K562 (cell line): Measurements from ENCODE around the gene MOCS3. TPM values are rescaled to one million over a fixed set of nuclear protein-coding genes. Genes with fewer than 3 reads are reported as not detected.

ENCODE experiments used
- CCAR2 ChIP-seq: fragments of 200-400 bp; formaldehyde crosslinking; IDR thresholded peaks from 2 replicates; pipeline ENCODE4 v1.6.1; 2017; ENCODE audit warnings: mild to moderate bottlenecking, low read depth, low read length
- CREBBP ChIP-seq: IDR thresholded peaks from one replicate; pipeline ENCODE4 v1.6.1; 2012; ENCODE audit warnings: low read depth, mild to moderate bottlenecking, control low read depth, inconsistent platforms, low read length
- EGR1 ChIP-seq: fragments of 450-650 bp; conservative IDR thresholded peaks from 2 replicates; pipeline ENCODE4 v1.6.1; 2017; ENCODE audit warnings: mild to moderate bottlenecking
- FUS ChIP-seq: fragments of 200-400 bp; formaldehyde crosslinking; optimal IDR thresholded peaks from 2 replicates; pipeline ENCODE3; 2017; ENCODE audit warnings: low read depth, low read length
- LCOR ChIP-seq: sonication (generic); formaldehyde crosslinking; IDR thresholded peaks from 2 replicates; pipeline ENCODE4 v1.8.0; 2022; ENCODE audit warnings: mild to moderate bottlenecking, missing genetic modification reagents
- MEF2A ChIP-seq: IDR thresholded peaks from 2 replicates; pipeline ENCODE4 v1.6.1; 2011; ENCODE audit warnings: low read depth, mild to moderate bottlenecking, low read length, moderate library complexity; ENCODE audit not compliant: control insufficient read depth
- NBN ChIP-seq: fragments of 450-650 bp; IDR thresholded peaks from 2 replicates; pipeline ENCODE4 v1.6.1; 2016; ENCODE audit warnings: low read depth, mild to moderate bottlenecking
- RBBP5 ChIP-seq: fragments of 200-600 bp; sonication (generic); IDR thresholded peaks from 2 replicates; pipeline ENCODE4 v1.6.1; 2012; ENCODE audit warnings: borderline replicate concordance, mild to moderate bottlenecking, low read length, control low read depth, inconsistent platforms; ENCODE audit not compliant: insufficient read depth, poor library complexity, severe bottlenecking
- SMC3 ChIP-seq: conservative IDR thresholded peaks from 2 replicates; pipeline ENCODE4 v1.6.1; 2011; ENCODE audit warnings: low read depth, low read length, improper control_type of control experiment; ENCODE audit not compliant: insufficient read depth
- SOX6 ChIP-seq: fragments of 450-650 bp; IDR thresholded peaks from 2 replicates; pipeline ENCODE4 v1.6.1; 2014; ENCODE audit warnings: mild to moderate bottlenecking
- TOE1 ChIP-seq, 2 experiments: fragments of 450-650 bp in 1 of 2; sonication (generic) in 1 of 2; formaldehyde crosslinking in 1 of 2; IDR thresholded peaks; 2 replicates each; pipeline versions ENCODE4 v1.7.1 to v1.8.0; 2016 to 2022; ENCODE audit warnings: borderline replicate concordance in 2 of 2, mild to moderate bottlenecking in 2 of 2, antibody characterized with exemption in 1 of 2, inconsistent platforms in 1 of 2, low read depth in 1 of 2, missing genetic modification reagents in 1 of 2, moderate library complexity in 1 of 2
- ZNF57 ChIP-seq: fragments of 450-650 bp; formaldehyde crosslinking; IDR thresholded peaks from 2 replicates; pipeline ENCODE4 v1.4.0; 2020; ENCODE audit warnings: mild to moderate bottlenecking, moderate library complexity
- polyA plus RNA-seq, 8 experiments: library from polyadenylated mRNA; depleted of rRNA in 4 of 8; stranded (reverse) in 5 of 8; unstranded in 3 of 8; fragments of >200 nt; fragmentation: Nextera tagmentation in 2 of 8; fragmentation: Illumina TruSeq in 1 of 8; extraction: Ambion mirVana in 2 of 8; extraction: Trizol in 1 of 8; gene quantifications; 2 replicates each; pipeline versions ENCODE4 v1.2.1 to v1.2.3, GENCODE V29; 2011 to 2014; ENCODE audit warnings: inconsistent platforms in 1 of 8, missing spikeins in 1 of 8
- total RNA-seq, 7 experiments: library from RNA; depleted of rRNA in 6 of 7; stranded (reverse); fragments of >200 nt in 6 of 7; fragmentation: Illumina TruSeq in 2 of 7; extraction: Trizol in 2 of 7; gene quantifications; 2 replicates each; pipeline versions ENCODE4 v1.2.1 to v1.2.3, GENCODE V29; 2011 to 2021; ENCODE audit warnings: low replicate concordance in 1 of 7
- TF ChIP-seq, protein P1 (sequence below): sonication (generic); formaldehyde crosslinking; IDR thresholded peaks from 2 replicates; pipeline ENCODE4 v1.5.0; 2020; ENCODE audit warnings: missing genetic modification reagents
- TF ChIP-seq, protein P2 (sequence below), 2 experiments: IDR thresholded peaks in 1 of 2; conservative IDR thresholded peaks in 1 of 2; 2 replicates each; pipeline ENCODE4 v1.6.1; 2016; ENCODE audit warnings: low read depth in 2 of 2, mild to moderate bottlenecking in 1 of 2, missing compliant biosample characterization in 1 of 2, missing genetic modification characterization in 1 of 2, moderate library complexity in 1 of 2
- TF ChIP-seq, protein P3 (sequence below): fragments of 250-450 bp; sonication (Bioruptor Pico); IDR thresholded peaks from 2 replicates; pipeline ENCODE4 v1.4.0; 2020; ENCODE audit warnings: mild to moderate bottlenecking, moderate library complexity
- TF ChIP-seq, protein P4 (sequence below), 2 experiments: fragments of 150-350 bp in 1 of 2; IDR thresholded peaks; 2 replicates each; pipeline ENCODE4 v1.6.1; 2012 to 2016; ENCODE audit warnings: low read depth in 2 of 2, low read length in 2 of 2, mild to moderate bottlenecking in 1 of 2, moderate library complexity in 1 of 2

Gene MOCS3
- total and polyA plus RNA-seq, 9 of the 15 experiments (the other 6 are each of a cell fraction or from before 2014, with no cell fraction given), result 0.70 to 6.2 (median 2.9) TPM

DNA sequence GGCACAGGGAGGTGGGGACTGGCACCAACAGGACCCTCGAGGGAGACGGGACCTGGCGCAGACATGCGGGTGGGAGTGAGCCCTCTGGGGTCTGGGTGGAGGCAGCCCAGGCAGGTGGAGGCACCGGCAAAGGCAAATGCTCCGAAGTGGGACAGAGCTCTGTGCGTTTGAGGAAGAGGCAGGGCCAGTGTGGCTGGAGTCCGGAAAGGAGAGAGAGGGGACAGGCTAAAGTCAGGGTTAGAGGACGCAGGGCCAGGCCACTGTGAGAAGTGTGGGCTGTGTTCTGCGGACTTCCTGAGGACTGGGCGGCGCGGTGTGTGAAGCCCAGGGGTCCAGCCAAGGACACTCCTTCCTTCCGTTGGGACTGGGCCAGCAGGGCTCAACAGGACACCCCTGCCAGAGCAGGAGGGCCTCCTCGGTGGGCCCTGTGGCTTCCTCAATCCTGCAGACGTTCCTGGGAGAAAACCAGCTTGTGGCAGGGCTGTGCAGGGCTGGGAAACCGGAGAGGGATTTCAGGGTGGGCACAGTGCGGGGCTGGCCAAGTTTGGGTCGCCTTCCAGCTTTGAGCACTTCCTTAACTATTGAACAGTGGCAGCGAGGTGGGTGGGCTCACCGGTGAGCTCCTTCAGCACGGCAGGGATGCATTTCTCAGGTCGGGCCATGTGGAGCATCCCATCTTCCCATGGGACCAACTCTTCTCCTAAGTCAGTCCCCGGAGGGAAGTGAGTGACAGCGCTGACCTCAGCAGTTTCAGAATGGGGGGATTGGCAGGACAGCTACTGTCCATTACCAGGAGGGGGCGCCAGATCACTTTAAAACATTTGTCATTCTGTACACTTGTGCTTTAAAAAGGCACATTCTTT, 22.5 kb downstream of the MOCS3 start (continued):
- no peak for TF ChIP-seq TOE1 (IDR thresholded peaks at IDR 0.05; ENCODE audit: borderline replicate concordance)
- TF ChIP-seq TOE1 (CRISPR knock-in tag; IDR thresholded peaks at IDR 0.05; ENCODE audit: borderline replicate concordance, low read depth), result no peak
- TF ChIP-seq LCOR (CRISPR knock-in tag), result no peak
- TF ChIP-seq CREBBP, result no peak
- TF ChIP-seq, protein P1, sequence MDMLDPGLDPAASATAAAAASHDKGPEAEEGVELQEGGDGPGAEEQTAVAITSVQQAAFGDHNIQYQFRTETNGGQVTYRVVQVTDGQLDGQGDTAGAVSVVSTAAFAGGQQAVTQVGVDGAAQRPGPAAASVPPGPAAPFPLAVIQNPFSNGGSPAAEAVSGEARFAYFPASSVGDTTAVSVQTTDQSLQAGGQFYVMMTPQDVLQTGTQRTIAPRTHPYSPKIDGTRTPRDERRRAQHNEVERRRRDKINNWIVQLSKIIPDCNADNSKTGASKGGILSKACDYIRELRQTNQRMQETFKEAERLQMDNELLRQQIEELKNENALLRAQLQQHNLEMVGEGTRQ, result no peak
- TF ChIP-seq FUS, result no peak
- TF ChIP-seq, protein P2, sequence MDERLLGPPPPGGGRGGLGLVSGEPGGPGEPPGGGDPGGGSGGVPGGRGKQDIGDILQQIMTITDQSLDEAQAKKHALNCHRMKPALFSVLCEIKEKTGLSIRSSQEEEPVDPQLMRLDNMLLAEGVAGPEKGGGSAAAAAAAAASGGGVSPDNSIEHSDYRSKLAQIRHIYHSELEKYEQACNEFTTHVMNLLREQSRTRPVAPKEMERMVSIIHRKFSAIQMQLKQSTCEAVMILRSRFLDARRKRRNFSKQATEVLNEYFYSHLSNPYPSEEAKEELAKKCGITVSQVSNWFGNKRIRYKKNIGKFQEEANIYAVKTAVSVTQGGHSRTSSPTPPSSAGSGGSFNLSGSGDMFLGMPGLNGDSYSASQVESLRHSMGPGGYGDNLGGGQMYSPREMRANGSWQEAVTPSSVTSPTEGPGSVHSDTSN (CRISPR knock-in tag; IDR thresholded peaks at IDR 0.05; ENCODE audit: low read depth), result peak; percentile 61
- TF ChIP-seq, protein P2 (tag; conservative IDR thresholded peaks at IDR 0.05; ENCODE audit: low read depth), result peak; percentile 75
- TF ChIP-seq, protein P3, sequence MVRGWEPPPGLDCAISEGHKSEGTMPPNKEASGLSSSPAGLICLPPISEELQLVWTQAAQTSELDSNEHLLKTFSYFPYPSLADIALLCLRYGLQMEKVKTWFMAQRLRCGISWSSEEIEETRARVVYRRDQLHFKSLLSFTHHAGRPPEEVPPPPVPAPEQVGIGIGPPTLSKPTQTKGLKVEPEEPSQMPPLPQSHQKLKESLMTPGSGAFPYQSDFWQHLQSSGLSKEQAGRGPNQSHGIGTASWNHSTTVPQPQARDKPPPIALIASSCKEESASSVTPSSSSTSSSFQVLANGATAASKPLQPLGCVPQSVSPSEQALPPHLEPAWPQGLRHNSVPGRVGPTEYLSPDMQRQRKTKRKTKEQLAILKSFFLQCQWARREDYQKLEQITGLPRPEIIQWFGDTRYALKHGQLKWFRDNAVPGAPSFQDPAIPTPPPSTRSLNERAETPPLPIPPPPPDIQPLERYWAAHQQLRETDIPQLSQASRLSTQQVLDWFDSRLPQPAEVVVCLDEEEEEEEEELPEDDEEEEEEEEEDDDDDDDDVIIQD (CRISPR knock-in tag), result no peak
- TF ChIP-seq MEF2A, result no peak
- no peak for TF ChIP-seq RBBP5
- no peak for TF ChIP-seq ZNF57 (CRISPR knock-in tag)
- TF ChIP-seq, protein P4, sequence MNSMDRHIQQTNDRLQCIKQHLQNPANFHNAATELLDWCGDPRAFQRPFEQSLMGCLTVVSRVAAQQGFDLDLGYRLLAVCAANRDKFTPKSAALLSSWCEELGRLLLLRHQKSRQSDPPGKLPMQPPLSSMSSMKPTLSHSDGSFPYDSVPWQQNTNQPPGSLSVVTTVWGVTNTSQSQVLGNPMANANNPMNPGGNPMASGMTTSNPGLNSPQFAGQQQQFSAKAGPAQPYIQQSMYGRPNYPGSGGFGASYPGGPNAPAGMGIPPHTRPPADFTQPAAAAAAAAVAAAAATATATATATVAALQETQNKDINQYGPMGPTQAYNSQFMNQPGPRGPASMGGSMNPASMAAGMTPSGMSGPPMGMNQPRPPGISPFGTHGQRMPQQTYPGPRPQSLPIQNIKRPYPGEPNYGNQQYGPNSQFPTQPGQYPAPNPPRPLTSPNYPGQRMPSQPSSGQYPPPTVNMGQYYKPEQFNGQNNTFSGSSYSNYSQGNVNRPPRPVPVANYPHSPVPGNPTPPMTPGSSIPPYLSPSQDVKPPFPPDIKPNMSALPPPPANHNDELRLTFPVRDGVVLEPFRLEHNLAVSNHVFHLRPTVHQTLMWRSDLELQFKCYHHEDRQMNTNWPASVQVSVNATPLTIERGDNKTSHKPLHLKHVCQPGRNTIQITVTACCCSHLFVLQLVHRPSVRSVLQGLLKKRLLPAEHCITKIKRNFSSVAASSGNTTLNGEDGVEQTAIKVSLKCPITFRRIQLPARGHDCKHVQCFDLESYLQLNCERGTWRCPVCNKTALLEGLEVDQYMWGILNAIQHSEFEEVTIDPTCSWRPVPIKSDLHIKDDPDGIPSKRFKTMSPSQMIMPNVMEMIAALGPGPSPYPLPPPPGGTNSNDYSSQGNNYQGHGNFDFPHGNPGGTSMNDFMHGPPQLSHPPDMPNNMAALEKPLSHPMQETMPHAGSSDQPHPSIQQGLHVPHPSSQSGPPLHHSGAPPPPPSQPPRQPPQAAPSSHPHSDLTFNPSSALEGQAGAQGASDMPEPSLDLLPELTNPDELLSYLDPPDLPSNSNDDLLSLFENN (IDR thresholded peaks at IDR 0.05; ENCODE audit: low read depth in 2 of 2, low read length in 2 of 2), result no peak
- no peak for TF ChIP-seq CCAR2
- TF ChIP-seq SOX6, result no peak
- no peak for TF ChIP-seq NBN
- no peak for TF ChIP-seq EGR1
- peak; percentile 39; the same call in 1 of the 2 replicates for TF ChIP-seq SMC3
